ENCODE results near the gene SPAG6. TPM values are rescaled to one million over a fixed set of nuclear protein-coding genes. Genes with fewer than 3 reads are reported as not detected.

SPAG6 gene
- total and polyA plus RNA-seq, 2 of the 8 experiments (the other 6 are each of a cell fraction or from before 2014, with no cell fraction given): 0.14 TPM; not detected in 1

DNA sequence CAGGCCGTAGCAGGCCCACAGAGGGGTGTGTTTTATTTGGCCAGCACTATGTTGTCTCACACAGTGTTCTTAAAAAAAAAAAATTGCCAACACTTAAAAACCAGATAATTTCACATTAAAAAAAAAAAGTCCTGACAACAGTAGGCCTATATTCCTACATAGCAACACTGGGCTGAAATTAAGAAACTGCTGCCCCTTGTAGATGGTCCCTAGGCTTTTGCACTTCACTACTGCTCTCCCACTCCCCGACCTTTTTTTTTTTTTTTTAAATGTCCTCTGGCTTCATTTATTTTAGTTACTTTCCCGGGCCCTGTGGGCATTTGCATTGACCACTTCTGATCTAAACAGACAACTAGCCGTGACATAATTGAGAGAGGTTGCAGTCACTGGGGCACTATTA lies 36.0 kb downstream of the SPAG6 start (continued):
- TF ChIP-seq, protein P1, sequence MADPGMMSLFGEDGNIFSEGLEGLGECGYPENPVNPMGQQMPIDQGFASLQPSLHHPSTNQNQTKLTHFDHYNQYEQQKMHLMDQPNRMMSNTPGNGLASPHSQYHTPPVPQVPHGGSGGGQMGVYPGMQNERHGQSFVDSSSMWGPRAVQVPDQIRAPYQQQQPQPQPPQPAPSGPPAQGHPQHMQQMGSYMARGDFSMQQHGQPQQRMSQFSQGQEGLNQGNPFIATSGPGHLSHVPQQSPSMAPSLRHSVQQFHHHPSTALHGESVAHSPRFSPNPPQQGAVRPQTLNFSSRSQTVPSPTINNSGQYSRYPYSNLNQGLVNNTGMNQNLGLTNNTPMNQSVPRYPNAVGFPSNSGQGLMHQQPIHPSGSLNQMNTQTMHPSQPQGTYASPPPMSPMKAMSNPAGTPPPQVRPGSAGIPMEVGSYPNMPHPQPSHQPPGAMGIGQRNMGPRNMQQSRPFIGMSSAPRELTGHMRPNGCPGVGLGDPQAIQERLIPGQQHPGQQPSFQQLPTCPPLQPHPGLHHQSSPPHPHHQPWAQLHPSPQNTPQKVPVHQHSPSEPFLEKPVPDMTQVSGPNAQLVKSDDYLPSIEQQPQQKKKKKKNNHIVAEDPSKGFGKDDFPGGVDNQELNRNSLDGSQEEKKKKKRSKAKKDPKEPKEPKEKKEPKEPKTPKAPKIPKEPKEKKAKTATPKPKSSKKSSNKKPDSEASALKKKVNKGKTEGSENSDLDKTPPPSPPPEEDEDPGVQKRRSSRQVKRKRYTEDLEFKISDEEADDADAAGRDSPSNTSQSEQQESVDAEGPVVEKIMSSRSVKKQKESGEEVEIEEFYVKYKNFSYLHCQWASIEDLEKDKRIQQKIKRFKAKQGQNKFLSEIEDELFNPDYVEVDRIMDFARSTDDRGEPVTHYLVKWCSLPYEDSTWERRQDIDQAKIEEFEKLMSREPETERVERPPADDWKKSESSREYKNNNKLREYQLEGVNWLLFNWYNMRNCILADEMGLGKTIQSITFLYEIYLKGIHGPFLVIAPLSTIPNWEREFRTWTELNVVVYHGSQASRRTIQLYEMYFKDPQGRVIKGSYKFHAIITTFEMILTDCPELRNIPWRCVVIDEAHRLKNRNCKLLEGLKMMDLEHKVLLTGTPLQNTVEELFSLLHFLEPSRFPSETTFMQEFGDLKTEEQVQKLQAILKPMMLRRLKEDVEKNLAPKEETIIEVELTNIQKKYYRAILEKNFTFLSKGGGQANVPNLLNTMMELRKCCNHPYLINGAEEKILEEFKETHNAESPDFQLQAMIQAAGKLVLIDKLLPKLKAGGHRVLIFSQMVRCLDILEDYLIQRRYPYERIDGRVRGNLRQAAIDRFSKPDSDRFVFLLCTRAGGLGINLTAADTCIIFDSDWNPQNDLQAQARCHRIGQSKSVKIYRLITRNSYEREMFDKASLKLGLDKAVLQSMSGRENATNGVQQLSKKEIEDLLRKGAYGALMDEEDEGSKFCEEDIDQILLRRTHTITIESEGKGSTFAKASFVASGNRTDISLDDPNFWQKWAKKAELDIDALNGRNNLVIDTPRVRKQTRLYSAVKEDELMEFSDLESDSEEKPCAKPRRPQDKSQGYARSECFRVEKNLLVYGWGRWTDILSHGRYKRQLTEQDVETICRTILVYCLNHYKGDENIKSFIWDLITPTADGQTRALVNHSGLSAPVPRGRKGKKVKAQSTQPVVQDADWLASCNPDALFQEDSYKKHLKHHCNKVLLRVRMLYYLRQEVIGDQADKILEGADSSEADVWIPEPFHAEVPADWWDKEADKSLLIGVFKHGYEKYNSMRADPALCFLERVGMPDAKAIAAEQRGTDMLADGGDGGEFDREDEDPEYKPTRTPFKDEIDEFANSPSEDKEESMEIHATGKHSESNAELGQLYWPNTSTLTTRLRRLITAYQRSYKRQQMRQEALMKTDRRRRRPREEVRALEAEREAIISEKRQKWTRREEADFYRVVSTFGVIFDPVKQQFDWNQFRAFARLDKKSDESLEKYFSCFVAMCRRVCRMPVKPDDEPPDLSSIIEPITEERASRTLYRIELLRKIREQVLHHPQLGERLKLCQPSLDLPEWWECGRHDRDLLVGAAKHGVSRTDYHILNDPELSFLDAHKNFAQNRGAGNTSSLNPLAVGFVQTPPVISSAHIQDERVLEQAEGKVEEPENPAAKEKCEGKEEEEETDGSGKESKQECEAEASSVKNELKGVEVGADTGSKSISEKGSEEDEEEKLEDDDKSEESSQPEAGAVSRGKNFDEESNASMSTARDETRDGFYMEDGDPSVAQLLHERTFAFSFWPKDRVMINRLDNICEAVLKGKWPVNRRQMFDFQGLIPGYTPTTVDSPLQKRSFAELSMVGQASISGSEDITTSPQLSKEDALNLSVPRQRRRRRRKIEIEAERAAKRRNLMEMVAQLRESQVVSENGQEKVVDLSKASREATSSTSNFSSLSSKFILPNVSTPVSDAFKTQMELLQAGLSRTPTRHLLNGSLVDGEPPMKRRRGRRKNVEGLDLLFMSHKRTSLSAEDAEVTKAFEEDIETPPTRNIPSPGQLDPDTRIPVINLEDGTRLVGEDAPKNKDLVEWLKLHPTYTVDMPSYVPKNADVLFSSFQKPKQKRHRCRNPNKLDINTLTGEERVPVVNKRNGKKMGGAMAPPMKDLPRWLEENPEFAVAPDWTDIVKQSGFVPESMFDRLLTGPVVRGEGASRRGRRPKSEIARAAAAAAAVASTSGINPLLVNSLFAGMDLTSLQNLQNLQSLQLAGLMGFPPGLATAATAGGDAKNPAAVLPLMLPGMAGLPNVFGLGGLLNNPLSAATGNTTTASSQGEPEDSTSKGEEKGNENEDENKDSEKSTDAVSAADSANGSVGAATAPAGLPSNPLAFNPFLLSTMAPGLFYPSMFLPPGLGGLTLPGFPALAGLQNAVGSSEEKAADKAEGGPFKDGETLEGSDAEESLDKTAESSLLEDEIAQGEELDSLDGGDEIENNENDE (IDR thresholded peaks at IDR 0.05; ENCODE audit: insufficient replicate concordance, low read length): no peak
- no peak for TF ChIP-seq BCL11A (IDR thresholded peaks at IDR 0.05; ENCODE audit: low read depth in 2 of 2, low read length in 2 of 2)

Data from H1 (cell line).